Measurements from ENCODE around the gene NDEL1.

The NDEL1 gene

DNA sequence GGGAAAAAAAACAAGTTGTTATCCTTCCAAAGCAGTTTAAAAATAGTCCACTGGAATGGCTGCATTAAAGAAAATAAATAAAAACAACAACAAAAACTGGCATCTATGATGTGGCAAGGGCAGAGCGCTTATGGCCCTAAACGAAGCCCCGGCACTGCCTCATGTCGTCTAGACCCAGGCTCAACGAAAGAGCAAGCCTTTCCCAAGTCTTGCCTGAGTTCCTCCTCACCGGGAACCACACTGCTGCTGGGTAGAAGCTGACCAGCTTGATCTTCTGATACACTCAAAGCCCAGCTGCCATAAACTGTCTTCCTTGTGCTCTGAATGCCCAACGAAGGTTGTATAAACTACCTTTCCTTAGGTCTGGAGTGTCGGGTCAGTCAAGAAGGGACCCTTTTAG, 37.0 kb downstream of the NDEL1 start:
- ATAC-seq = no peak
- TF ChIP-seq, protein P1, sequence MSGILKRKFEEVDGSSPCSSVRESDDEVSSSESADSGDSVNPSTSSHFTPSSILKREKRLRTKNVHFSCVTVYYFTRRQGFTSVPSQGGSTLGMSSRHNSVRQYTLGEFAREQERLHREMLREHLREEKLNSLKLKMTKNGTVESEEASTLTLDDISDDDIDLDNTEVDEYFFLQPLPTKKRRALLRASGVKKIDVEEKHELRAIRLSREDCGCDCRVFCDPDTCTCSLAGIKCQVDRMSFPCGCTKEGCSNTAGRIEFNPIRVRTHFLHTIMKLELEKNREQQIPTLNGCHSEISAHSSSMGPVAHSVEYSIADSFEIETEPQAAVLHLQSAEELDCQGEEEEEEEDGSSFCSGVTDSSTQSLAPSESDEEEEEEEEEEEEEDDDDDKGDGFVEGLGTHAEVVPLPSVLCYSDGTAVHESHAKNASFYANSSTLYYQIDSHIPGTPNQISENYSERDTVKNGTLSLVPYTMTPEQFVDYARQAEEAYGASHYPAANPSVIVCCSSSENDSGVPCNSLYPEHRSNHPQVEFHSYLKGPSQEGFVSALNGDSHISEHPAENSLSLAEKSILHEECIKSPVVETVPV (CRISPR knock-in tag; IDR thresholded peaks at IDR 0.05) = no peak

DNA sequence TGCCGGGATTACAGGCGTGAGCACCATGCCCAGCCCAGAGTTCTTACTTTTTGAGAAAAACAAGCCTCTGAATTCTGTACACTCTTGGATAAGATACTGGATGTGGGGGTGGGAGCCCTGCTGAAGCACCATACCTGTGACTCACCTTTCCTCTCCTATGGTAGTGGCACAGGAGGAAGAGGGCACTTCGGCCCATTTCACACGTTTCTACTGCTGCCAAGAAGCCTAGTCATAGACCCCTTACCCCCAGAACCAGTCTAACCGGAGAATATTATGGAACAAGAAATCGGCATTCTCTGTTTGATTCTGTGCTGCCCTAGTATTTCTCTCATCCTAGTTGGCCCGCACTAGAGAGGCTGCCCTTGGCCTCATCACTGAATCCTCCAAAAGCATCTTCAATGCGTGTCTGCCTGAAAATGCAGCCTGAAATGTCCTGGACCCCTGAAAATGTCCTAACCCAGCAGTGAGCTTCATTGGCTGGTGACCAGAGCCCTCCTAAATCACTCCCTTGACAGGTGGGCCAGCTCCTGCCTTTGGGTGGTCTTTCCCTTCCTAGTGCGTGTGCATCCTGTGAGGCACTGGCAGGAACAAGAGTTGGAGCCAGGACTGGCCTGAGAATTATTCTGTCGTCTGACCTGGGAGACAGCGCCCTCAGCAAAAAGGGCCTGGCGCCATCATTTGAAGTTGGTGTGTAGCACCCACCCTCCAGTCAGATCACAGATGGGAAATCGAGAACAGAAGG, 37.9 kb downstream of the NDEL1 start:
- no peak for ATAC-seq
- TF ChIP-seq RARB (CRISPR knock-in tag; IDR thresholded peaks at IDR 0.05) = no peak
- TF ChIP-seq SNAI2 (CRISPR knock-in tag; IDR thresholded peaks at IDR 0.05) = no peak

DNA sequence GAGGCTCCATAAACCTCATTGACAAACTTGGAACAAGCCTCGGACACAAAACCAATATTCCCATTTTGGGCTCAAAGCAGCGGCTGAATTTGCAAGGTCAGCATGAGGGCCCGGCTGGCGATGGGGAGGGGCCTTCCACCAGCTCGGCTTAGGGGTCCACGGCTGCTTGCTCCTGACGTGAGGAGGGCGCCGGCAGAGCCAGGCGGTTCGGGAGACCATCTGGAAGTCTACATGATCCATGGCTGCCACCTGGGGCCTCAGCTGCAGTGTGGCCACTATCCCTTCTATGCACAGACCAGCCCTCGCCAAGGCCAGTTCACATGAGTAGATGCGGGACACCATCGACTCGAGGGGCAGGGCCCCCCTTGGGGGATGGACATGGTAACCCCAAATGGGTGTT, 39.1 kb downstream of the NDEL1 start:
- TF ChIP-seq, protein P2, sequence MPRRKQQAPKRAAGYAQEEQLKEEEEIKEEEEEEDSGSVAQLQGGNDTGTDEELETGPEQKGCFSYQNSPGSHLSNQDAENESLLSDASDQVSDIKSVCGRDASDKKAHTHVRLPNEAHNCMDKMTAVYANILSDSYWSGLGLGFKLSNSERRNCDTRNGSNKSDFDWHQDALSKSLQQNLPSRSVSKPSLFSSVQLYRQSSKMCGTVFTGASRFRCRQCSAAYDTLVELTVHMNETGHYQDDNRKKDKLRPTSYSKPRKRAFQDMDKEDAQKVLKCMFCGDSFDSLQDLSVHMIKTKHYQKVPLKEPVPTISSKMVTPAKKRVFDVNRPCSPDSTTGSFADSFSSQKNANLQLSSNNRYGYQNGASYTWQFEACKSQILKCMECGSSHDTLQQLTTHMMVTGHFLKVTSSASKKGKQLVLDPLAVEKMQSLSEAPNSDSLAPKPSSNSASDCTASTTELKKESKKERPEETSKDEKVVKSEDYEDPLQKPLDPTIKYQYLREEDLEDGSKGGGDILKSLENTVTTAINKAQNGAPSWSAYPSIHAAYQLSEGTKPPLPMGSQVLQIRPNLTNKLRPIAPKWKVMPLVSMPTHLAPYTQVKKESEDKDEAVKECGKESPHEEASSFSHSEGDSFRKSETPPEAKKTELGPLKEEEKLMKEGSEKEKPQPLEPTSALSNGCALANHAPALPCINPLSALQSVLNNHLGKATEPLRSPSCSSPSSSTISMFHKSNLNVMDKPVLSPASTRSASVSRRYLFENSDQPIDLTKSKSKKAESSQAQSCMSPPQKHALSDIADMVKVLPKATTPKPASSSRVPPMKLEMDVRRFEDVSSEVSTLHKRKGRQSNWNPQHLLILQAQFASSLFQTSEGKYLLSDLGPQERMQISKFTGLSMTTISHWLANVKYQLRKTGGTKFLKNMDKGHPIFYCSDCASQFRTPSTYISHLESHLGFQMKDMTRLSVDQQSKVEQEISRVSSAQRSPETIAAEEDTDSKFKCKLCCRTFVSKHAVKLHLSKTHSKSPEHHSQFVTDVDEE (CRISPR knock-in tag; IDR thresholded peaks at IDR 0.05) = no peak
- TF ChIP-seq CSDC2 (CRISPR knock-in tag; IDR thresholded peaks at IDR 0.05) (no peak), PPARA (CRISPR knock-in tag; IDR thresholded peaks at IDR 0.05; ENCODE audit: borderline replicate concordance) (no peak), ARNTL (CRISPR knock-in tag; IDR thresholded peaks at IDR 0.05; ENCODE audit: borderline replicate concordance, low read depth) (no peak), ESRRG (CRISPR knock-in tag; IDR thresholded peaks at IDR 0.05) (no peak), ZFP30 (CRISPR knock-in tag; IDR thresholded peaks at IDR 0.05) (no peak)
- TF ChIP-seq, protein P1 (CRISPR knock-in tag; IDR thresholded peaks at IDR 0.05) = no peak
- no peak for ATAC-seq

DNA sequence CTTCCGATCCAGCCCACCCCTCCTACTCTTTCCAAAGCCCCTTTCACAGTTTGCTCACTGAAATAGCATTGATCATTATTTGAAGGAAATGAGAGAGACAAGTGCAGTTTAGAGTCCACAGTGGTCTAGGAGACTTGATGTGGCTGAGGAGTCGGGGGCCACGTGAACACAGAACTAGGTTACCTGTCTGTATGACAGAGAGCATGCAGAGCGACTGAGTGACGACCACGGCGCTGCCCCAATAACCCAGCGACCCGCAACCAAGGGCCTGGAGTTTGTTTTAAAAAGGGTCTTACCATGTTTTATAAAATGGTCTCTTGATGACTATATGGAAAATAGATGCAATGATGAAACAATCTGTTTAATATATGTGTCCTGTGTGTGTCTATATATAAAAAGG, 39.5 kb downstream of the NDEL1 start:
- no peak for ATAC-seq
- no peak for TF ChIP-seq ZNF8 (CRISPR knock-in tag; IDR thresholded peaks at IDR 0.05)
- TF ChIP-seq GLIS3 (CRISPR knock-in tag; IDR thresholded peaks at IDR 0.05) = no peak
- TF ChIP-seq, protein P1 (CRISPR knock-in tag; IDR thresholded peaks at IDR 0.05) = no peak
- no peak for TF ChIP-seq TOX (CRISPR knock-in tag; IDR thresholded peaks at IDR 0.05; ENCODE audit: borderline replicate concordance)
- TF ChIP-seq, protein P3, sequence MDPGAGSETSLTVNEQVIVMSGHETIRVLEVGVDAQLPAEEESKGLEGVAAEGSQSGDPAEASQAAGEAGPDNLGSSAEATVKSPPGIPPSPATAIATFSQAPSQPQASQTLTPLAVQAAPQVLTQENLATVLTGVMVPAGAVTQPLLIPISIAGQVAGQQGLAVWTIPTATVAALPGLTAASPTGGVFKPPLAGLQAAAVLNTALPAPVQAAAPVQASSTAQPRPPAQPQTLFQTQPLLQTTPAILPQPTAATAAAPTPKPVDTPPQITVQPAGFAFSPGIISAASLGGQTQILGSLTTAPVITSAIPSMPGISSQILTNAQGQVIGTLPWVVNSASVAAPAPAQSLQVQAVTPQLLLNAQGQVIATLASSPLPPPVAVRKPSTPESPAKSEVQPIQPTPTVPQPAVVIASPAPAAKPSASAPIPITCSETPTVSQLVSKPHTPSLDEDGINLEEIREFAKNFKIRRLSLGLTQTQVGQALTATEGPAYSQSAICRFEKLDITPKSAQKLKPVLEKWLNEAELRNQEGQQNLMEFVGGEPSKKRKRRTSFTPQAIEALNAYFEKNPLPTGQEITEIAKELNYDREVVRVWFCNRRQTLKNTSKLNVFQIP (CRISPR knock-in tag; IDR thresholded peaks at IDR 0.05; ENCODE audit: borderline replicate concordance, low read depth) = no peak
- TF ChIP-seq ESRRG (CRISPR knock-in tag; IDR thresholded peaks at IDR 0.05) = no peak
- TF ChIP-seq, protein P2 (CRISPR knock-in tag; IDR thresholded peaks at IDR 0.05) = no peak
- TF ChIP-seq ISL1 (CRISPR knock-in tag; IDR thresholded peaks at IDR 0.05) = no peak
- no peak for TF ChIP-seq PPARA (CRISPR knock-in tag; IDR thresholded peaks at IDR 0.05; ENCODE audit: borderline replicate concordance)
- TF ChIP-seq, protein P4, sequence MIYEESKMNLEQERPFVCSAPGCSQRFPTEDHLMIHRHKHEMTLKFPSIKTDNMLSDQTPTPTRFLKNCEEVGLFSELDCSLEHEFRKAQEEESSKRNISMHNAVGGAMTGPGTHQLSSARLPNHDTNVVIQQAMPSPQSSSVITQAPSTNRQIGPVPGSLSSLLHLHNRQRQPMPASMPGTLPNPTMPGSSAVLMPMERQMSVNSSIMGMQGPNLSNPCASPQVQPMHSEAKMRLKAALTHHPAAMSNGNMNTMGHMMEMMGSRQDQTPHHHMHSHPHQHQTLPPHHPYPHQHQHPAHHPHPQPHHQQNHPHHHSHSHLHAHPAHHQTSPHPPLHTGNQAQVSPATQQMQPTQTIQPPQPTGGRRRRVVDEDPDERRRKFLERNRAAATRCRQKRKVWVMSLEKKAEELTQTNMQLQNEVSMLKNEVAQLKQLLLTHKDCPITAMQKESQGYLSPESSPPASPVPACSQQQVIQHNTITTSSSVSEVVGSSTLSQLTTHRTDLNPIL (CRISPR knock-in tag; IDR thresholded peaks at IDR 0.05; ENCODE audit: low read depth) = no peak
- TF ChIP-seq ARNTL (CRISPR knock-in tag; IDR thresholded peaks at IDR 0.05; ENCODE audit: borderline replicate concordance, low read depth) = no peak
- TF ChIP-seq ZFP3 (CRISPR knock-in tag; IDR thresholded peaks at IDR 0.05) = no peak
- TF ChIP-seq, protein P5, sequence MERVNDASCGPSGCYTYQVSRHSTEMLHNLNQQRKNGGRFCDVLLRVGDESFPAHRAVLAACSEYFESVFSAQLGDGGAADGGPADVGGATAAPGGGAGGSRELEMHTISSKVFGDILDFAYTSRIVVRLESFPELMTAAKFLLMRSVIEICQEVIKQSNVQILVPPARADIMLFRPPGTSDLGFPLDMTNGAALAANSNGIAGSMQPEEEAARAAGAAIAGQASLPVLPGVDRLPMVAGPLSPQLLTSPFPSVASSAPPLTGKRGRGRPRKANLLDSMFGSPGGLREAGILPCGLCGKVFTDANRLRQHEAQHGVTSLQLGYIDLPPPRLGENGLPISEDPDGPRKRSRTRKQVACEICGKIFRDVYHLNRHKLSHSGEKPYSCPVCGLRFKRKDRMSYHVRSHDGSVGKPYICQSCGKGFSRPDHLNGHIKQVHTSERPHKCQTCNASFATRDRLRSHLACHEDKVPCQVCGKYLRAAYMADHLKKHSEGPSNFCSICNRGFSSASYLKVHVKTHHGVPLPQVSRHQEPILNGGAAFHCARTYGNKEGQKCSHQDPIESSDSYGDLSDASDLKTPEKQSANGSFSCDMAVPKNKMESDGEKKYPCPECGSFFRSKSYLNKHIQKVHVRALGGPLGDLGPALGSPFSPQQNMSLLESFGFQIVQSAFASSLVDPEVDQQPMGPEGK (CRISPR knock-in tag; IDR thresholded peaks at IDR 0.05; ENCODE audit: borderline replicate concordance) = no peak

Data from SK-N-SH treated with all-trans-retinoic acid at 6 μM for 48 hours (cell line).